GM19023 (cell line): ENCODE results near the gene DPYSL3.
A peak's percentile ranks its signal among the peaks of the same experiment; 100 is the strongest.
"Not testable (repeated sequence)": the region's sequence is repeated elsewhere in the genome, so short reads cannot be mapped to it uniquely, and the experiment has no call there.

ENCODE experiments used
- ATAC-seq: cut with Tn5 transposase; IDR thresholded peaks from one replicate; pipeline ENCODE4 v1.9.1; 2021; ENCODE audit warnings: mild to moderate bottlenecking, moderate library complexity; ENCODE audit not compliant: unreplicated experiment

DPYSL3 gene

DNA sequence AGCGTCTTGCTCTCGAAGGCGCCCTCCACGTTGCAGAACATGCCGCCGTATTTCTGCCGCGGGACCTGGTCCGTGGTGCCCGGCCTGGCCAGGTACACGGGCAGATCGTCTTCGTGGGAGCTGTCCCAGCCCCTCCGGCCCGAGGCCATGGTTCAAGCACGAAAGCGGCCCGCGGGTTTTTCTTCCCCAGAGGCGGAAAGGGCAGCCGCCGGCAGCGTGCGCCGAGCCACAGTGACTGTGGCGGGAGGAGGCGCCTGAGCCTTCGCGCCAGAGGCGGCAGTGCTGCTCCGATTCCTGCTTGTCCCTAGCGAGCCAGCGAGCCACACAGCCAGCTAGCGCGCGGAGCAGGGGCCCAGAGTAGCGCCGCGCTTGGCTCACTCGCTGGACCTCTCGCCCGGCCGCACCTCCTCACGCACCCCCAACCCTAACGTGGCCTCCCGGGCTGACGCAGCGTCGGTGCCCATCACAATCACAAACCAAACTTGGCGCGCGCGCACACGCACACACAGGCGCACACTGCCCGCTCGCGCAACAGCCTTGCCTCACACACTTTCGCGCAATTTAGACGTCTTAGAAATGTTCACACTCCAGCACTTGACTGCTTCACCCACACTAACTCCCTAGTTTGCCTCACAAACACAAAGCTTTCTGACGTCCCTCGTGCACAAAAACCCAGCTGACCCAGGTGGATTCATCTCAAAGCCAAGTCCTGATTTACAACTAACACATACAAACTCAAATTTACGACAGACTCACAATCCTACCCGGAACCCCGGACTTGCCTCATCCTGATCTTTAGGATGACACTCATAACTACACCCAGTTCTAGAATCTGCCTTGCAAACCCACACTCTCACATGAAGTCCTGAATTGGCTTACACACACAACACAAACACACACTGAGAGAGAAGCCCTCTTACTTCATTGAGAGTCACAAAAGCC, at the start of gene DPYSL3:
Gene DPYSL3, minus strand, starts transcription at position 359 of the 942 bp plus-strand sequence. Its CDS starts 210 bp downstream, at position 149.
- ATAC-seq, result no peak

DNA sequence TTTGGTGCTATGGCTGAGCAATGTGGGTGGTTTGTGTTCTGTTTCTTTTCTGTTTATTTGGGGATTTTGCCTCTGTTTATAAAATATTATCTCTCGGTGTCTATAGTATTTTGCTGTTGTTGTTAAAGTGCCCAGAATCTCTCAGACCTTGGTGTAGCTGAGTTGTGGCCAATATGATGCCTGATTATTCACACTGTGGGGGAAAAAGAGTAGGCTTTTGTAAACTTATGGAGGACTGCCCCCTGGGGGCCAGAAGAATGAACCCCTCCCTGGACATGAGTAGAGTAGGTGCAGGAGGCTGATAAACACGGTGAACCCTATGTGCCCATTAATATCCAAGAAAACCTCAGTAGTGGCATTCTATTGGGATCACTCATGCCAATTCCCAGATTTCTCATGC, 49.0 kb upstream of the DPYSL3 start:
- ATAC-seq, result peak; percentile 72

DNA sequence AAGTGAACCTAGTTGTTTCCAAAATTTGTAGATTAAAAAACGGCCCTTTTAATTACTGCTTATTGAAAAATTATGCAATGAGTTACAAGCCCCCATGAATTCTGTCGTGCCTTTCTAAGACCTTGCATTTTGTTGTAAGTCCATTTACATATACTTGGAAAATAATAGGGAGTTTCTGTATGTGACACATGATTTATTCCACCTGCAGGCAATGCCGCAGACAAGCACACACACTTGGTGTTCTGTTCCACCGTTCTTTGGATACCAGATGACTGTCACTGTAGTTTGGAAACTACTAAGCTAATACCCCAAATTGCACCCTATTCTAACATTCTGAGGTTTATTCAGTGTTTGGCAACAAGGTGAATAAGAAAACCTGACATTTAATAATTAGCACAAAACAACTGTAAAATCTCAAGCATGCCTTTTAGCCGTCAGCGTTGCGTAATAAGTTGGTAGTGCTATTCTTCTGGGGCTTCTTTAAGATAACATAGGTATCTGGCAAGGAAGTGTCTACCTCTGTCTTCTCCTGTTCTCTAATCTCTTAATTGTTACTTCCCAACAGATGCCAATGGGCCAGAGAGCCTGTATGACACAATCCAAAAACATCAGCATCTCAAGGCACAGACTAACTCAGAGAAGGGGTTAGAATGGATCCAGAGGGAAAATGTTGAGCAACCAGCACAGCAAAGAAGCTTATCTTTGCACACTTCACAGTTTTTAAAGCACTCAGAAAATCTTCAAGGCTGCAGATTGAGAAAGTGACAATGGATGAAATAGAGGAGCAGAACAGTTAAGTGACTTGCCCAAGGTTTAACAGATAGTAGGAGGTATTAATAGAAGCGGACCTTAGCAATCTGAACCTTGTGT, 48.2 kb upstream of the DPYSL3 start:
- ATAC-seq, result no peak

DNA sequence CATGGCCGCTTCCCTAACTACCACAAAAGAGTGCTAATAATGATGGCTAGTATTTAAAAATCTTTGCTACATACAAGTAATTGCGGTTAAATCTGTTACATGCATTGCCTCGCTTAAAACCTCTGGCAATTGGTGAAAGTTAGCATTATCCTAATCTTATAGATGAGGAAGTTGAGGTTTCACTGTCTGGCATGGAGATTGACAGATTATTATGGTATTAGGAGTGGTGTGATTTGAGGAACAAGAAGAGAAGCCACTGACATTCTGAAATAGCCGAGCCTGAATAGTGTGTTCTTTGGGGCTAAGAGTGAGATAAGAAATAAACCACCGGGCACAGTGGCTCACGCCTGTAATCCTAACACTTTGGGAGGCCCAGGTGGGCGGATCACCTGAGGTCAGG, 45.3 kb upstream of the DPYSL3 start:
- ATAC-seq, result no peak

DNA sequence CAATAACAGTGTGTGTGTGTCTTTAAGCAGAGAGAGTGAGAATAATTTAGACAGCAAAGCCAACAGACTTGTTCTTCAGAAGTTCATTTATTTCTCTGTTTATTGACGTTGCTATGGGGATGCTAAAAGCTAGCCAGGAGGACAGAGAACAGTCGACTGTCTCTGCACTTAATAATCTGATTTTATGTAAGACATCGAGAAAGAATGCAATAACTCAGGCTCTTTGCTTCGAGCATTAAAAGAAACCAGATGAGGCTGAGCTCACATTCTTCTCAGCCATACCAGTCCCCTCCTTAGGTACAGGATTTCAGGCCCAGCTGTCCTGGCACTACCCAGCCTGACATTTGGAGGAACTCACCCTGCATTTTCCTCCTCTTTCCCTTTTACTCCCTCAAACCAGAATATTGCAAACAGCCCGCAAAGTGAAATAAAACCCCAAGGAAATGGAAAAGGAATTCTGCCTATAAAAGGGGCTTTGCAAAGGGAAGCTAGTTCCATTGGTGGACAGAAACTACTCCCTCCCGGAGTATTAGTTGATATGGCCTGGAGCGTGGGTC, 44.5 kb upstream of the DPYSL3 start:
- no peak for ATAC-seq

DNA sequence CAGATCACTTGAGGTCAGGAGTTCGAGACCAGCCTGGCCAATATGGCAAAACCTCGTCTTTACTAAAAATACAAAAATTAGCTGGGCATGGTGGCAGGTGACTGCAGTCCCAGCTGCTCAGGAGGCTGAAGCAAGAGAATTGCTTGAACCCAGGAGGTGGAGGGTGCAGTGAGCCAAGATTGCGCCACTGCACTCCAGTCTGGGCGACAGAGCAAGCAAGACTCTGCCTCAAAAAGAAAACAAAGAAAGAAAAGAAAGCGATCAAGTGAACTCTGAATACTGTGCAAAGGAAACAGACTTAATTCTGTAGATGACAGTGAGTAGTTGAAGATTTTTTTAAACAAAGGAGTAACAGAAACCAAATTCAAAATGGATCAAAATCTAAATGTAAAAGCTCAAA, 43.9 kb upstream of the DPYSL3 start:
- not testable (repeated sequence) for ATAC-seq

DNA sequence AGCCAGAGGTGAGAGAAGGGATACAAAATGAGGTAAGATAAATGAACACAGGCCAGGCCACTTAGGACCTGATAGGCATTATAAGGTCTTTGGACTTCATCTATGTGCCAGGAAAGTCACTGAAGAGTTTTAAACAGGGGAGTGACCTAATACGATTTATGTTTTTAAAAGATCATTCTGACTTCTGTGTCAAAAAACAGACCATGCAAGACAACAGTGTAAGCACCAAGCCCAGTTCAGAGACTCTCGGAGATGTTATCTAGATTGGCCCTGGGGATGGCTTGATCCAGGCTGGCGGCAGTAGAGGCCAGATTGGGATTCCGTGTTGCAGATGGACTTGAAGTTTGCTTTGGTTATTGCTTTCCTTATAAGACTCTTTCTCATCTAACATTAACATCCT, 43.0 kb upstream of the DPYSL3 start:
- no peak for ATAC-seq

DNA sequence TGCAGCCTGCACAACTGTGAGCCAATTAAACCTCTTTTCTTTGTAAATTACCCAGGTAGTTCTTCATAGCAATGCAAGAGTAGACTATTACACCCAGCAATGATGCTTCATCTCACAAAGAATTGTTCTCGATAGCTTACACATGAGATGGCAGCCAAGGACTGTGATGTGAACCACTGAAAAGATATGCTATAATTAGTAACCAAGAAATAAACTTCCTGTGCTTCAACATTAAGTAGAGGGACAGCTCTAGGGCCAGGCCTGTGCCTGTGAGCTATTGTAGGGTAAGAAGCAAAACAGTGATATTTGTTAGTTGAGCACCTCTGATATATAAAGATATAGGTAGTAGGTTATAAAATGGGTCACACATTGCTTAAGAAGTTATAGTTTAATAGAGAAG, 41.8 kb upstream of the DPYSL3 start:
- no peak for ATAC-seq

DNA sequence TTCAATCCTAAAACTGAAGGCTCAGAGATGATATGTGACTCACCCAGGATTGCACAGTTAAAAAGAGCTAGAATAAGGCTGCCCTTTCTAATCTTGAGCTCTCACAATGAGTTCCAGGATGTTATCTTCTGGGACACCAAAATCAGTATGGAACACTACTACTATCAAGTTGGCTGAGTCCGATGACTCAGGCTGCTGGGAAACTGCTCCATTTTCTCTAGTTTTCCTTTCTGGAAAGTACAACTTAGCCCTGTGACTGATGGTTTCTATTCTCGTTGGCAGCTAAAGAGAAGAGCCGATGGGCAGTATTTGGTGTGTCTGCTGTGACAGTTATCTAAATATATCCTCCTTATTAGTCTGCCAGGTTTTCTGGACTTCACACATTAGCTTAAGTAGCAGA, 37.9 kb upstream of the DPYSL3 start:
- no peak for ATAC-seq

DNA sequence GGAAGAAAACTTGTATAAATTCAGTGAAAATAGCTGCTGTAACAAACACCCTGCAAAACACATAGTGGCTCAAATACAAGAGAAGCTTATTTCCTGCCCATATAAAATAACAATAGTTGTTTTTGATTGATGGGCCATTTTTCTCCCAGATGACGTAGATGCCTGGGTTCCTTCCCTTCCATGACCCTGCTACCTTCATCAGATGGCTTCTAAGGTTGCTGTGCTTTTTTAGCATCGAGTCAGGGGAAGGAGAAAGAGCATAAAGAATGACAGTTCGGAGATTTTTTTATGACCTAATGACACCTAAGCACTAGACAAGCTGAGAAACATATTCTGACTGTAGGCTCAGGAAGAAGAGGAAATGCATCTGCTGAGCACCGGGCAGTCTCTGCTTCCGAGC, 34.7 kb upstream of the DPYSL3 start:
- no peak for ATAC-seq

DNA sequence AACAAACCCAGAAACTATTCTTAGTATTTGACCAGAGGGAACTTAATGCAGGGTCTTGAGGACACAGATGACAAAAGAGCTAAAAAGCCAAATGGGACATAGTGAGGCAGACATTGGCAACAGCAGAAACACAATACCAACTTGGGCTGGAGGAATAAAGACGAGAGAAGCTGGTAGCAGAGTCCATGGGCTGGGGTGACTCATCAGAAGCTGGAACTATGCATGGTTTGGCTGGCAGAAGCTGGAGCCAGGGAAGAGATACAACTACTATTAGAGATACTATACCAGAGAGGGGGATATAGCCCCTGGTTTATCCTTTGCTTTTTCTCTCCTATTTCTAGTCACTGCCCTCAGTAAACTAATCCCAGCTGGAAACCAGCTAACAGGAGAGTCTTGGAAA, 29.2 kb upstream of the DPYSL3 start:
- no peak for ATAC-seq

DNA sequence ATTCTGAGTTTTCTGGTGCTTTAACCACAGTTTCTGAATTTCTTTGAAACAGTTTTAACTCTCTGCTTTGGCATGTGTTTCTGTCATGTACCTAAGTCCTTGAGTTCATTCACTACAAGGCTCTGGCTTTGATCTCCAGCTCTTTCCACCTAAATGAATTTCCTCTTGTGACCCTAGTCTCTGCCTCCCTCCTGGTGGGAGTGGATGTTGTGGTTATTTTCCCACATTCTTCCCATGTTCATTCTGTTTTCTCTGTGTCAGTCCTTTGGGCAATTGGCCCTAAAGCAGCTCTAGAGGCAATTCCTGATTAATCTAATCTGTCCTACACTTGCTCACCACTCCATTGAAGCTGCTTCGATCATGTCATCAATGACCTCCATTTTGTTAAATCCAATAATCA, 28.4 kb upstream of the DPYSL3 start:
- ATAC-seq, result no peak

DNA sequence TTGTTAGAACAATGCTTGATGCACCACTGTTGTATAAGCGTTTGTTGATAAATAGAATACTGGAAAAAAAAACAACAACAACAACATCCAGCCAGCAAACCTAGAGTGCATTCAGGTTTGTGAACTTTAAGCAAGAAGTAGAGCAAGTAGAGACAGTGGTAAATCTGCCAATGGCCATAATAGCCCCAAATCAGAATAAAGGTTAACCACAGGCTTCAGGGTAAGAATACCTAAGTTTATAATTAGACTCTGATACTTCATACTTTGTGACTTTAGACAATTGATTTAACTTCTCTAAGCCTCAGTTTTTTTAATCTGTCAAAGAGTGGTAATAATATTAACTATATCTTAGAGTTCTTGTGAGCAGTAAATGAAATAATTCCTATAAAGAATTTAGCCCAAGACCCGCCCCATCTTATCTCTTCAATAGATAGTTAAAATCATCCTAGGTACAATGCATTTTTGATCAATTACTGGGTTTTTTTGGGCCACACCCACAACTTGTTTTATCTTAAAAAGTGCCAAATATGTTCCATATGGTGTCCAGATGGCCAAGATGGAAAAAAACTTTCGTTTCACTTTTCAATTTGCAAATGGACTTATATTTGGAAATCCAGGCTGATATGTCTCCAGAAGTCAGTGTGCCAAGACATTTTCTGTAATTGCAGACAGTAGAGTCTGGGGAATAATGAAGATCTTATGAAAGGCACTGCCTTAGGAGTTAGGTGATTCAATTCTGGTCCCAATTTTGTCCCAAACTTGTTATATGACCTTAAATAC, 24.5 kb upstream of the DPYSL3 start:
- ATAC-seq, result no peak

DNA sequence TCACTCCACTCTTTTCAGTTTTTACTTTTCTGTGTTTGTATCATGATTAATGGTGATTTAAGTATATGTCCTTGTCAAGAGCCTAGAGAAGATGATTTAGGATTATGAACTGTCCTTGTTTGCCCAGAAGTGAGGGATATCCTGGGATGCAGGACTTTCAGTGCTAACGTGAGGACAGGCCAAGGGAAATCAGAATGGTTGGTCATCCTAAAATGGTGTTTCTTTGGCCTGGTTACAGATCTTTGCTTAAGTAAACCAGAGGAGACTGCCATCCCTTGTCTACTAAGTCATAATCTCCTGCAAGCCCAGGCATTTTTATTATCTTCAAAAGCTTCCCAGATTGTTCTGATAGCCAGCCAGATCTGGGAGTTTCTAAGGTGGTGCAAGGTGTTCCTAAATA, 22.3 kb upstream of the DPYSL3 start:
- no peak for ATAC-seq

DNA sequence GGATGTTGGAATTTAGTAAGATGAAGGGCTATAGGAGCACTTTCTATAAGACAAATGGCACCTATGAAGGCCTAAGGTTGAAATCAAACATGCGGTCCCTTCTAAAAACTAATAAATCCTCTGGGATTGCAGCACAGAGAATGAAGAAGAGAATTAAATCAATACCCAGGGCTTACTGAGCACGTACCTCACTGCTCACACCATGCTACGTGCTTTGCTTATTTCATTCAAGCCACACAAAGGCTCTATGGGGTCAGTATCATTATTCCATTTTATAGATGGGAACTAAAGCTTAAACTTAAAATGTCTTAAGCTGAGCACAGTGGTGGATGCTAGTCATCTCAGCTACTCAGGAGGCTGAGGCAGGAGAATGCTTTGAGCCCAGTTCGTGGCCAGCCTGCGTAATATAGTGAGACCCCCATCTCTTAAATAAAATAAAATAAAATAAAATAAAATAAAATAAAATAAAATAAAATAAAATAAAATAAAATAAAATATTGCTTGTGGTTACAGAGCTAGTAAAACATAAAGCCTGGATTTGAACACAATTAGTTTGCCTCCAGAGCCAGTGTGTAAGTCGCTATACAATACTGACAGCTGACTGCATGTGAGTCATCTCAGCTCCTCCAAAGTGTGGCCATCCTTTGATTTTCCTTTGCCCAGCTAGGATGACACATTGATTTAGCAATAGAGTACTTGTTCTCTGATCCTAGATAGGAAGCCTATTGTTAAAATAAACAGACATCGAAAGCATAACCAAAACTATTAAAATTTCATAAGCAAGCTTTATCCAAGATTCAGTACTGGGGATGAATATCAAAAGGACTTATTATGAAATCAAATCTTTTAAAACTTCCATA, 20.9 kb upstream of the DPYSL3 start:
- no peak for ATAC-seq

DNA sequence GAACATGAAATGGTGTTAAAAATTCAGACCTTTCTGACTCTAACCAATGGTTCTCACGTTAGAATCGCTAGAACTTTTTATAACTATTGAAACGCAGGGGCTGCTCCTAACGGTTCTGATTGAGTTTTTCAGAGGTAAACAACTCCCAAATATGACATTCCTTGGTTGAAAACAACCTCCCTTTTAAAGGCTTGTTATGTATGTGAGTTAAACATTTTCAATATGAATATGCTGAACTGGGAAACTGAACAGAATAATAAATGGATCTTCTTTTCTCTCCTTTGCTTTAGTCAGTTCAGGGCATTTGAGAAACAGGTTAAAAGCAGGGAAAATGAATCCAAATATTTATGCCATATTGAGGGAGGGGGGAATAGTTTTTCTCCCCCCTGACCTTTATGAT, 13.2 kb upstream of the DPYSL3 start:
- ATAC-seq, result no peak

DNA sequence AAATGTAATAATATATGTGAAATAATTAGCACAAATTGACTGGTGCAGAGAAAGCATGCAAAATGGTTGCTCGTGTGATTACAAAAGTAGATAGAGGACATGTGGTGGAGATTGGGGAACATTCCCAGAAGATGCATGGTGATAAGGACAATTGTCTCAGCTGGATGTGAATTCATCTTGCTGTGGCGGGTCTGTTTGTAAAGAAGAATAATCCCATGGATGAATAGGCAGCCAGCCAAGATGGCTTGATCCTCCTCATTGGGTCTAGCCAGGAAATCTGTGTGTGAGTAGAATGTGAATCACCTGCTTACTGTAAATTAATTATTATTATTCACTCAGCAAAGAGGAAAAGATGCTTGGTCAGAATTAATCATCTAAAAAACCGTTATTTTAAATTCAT, 12.6 kb upstream of the DPYSL3 start:
- no peak for ATAC-seq

DNA sequence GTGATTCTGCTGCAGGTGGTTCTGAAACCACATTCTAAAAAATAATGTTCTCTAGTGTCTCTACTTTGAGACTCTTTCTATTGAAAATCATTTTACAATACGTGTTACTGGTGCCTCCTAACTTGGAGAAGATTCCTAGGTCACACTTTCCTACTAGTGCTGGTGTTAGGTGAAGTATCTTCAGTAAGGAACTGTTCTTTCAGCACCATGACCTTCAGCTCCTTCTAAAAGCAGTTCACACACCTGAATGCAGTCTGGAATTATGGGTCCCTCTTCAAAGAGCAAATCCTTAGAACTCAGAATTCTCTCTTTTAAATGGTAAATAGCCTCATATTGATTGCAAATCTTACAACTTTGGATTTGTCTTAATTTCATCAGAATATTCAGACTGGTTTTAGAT, 10.6 kb upstream of the DPYSL3 start:
- no peak for ATAC-seq

DNA sequence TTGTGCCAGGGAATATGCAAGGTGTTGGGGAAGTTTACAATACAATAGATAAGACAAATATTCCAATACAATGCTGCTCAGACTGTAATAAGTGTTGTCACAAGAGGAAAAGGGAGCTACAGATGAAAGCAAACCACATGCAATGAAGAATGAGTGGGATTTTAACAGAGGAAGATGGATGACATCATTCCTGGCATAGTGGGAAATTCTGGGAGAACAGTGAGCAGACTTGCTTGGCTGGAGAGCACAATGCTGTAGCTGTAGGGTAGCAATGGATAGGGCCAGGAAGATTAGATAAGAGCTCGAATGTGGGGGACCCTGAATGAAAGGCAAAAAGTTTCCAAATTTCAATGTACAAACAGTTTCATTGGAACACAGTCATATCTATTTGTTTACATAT, 9.5 kb upstream of the DPYSL3 start:
- no peak for ATAC-seq

DNA sequence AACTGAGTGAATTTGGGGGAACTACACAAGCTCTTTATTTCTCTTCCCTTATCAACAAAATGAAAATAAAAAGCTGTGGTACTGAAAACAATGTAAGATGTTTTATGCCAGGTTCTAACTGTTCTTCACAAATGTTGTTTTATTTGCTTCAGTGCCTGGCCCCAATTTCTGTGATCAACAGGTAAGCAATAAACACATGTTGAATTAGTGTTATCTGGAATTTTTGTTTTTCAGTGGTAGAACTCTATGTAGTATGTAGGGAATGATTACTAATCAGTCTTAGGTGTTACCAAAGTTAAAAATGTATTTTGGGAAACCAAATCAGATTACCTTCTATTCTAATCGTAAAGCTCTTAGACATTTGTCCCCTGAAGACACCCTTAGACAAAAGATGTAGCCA, 7.5 kb upstream of the DPYSL3 start:
- ATAC-seq, result no peak
